HG03575 (cell line): ENCODE results near the gene GHR.

Experiments
- ATAC-seq: cut with Tn5 transposase; IDR thresholded peaks from one replicate; pipeline ENCODE4 v1.9.1; 2021; ENCODE audit not compliant: unreplicated experiment, insufficient number of reproducible peaks, low FRiP score; ENCODE audit errors: extremely low read depth

GHR gene

DNA sequence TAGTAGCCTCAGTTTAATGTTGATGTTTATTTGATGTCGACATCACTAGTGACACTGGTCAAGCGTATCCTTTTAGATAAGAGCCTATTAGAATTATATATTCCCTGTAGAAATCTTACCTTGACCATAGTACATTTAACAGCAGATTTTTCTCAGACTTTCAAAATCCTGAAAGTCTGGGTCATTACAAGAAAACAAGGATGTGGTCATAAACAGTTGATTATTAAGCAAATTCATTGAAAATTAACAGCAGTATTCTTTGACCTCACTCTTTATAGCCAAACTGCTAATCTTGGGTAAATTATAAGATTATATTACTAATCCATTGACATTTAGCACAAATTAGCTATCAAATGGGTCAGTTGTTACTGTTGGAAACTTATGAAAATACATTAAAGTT is 83.4 kb downstream of the GHR start:
- ATAC-seq = no peak

DNA sequence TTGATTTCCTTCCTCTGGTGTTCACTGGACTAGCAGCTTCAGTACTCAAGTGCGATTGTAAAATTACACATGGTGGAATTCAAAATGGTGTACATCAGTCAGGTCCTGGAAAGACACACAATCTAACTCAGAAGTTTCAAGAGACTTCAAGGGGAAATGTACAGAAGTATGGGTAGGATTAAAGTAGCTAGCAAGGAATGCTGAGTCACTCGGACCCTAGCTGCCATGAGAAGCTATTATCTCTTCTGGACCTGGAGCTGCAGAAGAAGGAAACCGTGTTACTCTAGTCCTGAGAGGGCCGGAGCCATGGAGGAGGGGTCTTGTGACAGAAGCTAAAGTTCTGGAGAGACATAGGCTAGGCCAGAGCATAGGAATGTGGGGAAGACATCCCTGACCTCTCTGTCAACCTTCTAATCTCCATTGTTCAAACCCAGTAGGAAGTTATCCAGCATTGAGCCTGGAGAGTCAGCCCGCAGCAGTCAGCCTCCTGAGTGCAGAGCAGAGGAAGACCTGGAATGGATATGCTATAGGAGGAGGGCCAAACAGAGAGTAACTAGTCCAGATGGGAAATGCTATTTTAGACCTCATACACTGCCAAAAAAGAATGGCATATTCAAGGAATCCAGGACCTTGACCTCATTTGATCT is 84.3 kb downstream of the GHR start:
- ATAC-seq = no peak

DNA sequence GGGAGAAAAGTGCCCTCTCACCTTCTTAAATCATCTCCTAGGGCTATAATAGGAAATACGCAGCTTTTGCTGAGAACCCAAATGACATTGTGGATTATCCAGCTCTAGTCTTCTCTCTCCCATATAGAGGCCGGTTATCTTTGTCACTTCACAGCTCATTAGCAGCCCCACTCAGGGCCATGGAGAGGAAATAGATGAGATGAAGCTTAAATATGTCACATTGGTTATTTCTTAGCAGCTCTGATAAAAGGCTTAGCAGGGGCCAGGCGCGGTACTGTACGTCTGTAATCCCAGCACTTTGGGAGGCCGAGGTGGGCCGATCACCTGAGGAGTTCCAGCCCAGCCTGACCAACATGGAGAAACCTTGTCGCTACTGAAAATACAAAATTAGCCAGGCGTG is 90.0 kb downstream of the GHR start:
- no peak for ATAC-seq

DNA sequence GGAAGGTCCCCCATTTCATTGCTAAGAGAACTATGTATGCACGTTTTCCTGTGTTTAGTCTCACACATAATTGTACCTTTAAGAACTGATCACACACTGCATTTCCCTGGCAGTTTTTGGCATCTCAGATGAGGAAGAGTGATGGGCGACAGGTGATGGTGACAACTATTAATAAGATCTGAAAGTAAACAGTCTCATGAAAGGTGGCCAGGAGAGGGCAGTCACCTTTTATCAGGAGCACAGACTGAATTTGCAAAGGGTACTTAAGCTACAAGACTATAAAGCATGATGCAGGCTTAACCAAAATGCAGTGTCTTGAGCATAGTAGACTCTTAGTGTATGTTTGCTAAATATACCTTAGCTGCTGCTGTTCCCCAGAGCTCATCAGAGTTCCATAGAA is 91.5 kb downstream of the GHR start:
- ATAC-seq = no peak

DNA sequence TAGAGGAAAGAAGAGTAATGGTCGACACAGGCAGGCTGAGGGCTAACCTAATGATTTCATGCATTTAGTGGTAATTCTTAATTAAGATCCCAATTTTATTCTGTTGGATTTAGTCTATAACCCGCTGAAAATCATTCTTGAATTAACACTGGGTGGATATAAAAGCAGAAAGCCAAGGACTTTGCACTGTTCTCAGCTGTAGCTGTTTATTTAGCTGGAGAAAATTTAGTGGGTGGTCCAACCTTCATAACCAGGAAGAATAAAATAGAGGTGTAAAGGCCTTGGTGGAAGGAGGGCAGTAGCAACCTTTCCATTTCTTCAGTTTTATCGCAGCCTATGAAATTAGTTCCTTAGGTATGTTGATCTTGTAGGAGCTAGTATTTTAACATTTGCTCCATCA is 92.3 kb downstream of the GHR start:
- no peak for ATAC-seq

DNA sequence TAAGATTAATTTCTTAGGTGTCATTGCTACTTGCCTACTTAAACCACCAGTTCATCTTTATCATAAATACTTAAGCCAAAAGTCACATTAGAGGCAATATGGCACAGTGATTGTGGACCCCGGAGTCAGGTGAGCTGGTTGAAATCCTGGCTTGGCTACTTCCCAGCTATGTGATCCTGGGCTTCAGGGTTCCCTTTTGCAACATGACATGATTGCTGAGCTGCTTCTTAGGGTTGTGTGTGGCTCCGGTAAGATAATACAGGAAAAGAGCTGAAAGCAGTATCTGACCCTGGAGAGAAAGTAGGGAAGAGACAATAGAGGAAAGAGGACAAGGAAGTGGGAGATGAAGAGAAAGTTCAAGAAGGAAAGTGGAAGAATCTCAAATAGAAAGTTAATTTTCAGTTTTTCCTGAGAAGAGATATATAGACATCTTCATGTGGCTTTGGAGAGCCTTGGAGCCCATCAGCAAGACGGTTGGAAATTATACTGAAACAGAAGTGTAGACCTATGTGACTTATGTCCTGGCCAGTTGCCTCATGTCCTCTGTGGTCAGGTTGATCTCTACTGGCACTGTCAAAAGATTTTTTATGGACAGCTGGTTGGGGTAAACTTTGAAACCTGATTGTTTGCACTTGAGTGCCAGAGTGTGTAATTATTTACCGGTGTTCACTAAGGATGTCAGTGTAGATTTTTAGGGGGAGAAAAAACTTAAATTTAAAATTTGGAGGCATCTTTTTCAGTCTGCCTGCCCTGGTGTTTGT is 93.2 kb downstream of the GHR start:
- no peak for ATAC-seq

DNA sequence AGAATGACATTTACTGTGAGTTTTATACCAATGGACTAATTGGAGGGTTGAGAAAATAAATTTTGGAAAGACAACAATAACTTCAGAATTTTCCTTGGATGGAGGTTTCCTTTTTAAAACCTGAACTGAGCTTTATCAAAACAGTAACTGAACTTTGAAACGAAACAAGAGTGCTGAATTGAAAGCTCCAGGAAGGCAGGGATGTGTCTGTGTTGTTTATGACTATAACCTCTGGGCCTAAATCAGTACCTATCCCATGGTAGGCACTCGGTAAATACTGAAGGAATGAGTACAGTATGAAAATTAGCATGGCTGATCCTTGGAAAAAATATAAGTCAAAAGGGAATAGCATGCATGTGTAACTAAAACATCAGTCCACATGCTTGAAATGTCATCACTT is 93.9 kb downstream of the GHR start:
- no peak for ATAC-seq

DNA sequence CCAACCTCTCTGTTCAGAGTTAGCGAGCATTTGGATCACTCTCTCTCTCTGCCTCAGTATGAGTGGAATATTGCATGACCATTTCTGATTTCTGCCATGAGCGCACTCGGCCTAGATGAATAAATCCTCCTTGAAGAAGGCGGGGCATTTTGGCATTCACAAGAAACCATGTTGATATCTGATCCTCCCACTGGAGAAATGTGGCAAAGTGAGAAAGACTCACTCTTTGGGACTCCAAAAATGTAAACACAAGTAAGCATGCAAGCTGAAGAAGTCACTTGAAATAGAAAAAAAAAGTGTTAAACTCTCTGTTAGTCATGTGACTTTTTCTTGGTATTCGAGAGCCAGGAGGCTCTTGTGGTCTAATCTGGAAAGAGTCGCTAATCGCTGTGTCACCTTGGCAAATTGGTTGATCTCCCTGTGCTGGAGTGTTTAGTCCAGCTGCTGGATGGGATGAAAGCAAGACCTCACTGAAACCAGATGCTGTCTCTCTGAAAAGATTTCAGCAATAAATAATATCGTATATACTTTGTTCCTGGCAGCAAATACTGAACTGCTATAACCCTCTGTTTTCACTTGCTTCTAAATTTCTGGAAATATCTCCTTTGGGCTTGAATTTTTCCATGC is 95.5 kb downstream of the GHR start:
- no peak for ATAC-seq

DNA sequence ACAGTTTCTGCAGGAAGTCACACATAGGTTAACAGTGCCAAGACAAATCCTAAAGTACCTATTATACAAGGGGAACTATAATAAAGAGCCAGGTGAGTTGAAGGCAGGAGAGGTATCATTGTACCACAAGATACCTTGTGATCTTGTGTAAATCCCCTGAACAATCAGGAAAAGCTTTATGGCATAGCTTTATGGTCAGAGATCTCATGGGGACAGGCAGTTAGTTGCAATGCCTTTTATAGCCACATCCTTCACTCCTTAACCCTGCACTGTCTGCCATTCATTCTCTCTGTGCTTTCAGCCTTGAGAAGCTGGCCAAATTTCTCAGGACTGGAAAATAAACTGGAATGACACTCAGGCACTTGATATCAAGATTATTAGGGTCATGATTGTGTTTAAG is 97.0 kb downstream of the GHR start:
- ATAC-seq = no peak

DNA sequence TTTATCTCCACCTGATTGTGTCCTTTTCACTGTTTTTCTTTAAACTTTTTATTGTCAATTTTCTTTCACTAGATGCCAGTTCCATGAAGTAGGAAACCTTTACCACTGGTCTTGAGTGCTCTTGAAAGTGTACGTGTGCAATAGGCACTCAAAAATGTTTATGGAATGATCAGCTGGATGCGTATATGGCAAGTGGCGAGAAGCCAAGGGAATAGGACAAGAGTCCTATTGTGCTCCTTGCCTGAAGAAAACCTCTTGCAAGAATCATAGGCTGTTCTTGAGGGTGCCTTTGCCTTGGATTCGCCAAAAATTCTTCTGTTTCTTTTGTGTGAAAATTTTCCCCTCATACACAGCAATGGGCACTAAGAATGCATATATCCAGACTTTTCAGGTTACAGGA is 97.7 kb downstream of the GHR start:
- ATAC-seq = no peak

DNA sequence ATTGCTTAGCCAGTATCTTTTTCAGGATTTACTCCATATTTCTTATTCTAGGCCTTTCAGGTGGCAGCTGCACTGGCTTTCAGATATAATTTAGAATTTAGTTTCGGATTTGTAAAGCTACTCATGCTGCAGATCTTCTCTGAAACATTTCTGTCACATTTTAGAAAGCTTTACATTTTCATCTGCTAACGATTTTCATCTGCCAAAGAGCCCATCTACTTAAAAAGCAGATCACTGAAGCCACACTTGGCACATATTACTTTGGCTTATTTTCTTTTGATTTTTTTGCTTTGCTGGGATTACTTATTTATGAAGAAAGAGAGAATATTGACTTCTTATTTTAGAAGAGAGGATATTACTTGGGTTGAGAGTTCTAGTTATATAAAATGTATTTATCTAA is 98.2 kb downstream of the GHR start:
- no peak for ATAC-seq

DNA sequence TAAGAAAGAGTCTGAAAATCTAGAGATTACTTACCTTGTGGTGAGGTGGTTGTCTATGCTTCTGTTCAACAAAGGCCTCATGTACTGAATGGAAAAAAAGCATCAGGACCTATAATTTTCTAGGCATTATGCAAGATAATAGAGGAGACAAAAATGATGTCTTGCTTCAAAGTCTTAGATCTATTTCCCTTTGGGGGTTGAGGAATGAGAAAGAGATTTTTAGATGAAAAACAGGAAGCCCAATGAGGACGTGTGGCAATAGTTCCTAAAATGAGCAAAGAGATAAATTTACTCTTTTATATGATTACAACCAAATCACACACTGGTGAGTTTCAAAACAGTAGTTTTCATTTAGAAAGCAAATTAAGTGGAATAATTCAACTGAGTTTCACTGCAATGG is 99.5 kb downstream of the GHR start:
- no peak for ATAC-seq

DNA sequence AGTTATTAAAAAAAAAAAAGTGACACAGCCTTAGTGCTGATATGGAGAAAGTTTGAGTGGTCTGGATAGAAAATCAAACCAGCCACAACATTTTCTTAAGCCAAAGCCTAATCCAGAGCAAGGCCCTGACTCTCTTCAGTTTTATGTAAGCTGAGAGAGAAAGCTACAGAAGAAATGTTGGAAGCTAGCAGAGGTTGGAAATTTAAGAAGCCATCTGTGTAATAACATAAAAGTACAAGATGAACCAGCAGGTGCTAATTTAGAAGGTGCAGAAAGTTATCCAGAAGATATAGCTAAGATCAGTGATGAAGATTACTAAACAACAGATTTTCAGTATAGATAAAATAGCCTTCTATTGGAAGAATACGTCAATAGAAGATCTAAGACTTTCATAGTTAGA is 102.9 kb downstream of the GHR start:
- ATAC-seq = no peak

DNA sequence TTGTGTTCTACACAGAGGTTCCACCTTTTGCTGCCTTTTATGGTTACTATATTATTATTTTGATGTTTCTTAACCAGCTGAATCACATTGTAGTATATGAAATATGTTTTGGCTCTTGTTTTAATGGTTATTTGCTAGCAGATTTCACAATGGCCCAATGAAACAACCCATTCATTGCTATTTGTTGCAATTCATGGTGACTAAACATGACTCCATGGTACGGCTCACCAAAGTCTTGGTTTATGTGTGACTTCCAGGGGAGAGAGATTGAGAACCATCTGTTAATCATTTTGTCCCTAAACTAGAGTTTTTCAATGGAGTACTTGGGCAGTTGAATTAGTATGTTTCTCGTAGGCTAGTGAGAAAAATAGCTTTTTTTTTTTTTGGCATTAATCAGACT is 108.4 kb downstream of the GHR start:
- no peak for ATAC-seq

DNA sequence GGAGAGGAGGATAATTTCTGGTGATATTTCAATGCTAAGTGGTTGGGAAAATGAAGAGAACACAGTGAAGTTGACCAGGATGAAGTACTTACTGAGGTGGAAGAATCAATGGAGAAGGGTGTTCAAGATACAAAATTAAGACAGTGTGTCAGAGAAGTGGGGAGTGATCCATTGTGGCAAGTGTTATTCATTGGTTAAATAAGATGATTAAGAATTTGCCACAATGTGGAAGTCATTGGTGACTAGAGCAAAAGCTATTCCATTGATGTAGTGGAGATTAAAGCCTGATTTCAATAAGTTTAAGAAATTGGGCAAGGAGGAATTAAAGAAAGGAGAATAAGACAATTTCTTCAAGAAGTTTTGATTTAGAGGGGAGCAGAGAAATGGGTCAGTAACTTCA is 118.9 kb downstream of the GHR start:
- ATAC-seq = no peak

DNA sequence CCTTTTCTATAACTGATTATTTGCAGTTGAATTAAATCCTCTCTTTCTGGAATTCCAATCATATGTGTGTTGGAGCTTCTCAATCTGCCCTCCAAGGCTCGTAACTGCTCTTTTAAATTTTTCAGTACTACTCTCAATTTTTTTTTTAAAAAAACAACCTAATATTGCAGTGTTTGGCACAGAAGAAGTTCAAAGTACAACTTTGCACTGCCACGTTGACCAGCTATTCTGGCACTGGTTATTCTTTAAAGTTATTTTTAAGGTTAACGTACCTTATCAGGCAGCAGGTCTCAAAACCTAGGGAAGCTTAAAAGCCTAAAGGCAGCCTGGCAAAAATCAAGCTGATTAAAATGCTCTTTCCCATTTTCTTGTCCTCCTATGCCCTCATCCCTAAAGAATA is 120.5 kb downstream of the GHR start:
- ATAC-seq = no peak

DNA sequence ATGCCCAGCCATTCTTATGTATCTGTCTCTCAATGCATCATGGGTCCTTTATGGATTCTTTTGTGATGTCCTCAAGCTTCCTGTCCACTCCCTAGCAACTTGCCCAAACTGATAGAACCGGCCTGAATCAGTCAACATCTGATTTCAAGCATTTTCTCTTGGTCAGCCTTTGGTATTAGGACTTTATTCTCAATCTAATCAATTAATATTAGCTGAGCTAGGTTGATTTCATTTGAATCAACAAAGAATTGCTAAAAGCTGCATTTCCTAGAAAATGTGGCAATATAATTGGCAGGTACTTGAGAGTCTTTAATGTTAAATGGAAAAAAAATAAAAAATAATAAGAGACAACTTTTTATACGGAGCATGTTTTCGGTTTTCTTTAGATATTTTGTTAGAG is 121.8 kb downstream of the GHR start:
- no peak for ATAC-seq

DNA sequence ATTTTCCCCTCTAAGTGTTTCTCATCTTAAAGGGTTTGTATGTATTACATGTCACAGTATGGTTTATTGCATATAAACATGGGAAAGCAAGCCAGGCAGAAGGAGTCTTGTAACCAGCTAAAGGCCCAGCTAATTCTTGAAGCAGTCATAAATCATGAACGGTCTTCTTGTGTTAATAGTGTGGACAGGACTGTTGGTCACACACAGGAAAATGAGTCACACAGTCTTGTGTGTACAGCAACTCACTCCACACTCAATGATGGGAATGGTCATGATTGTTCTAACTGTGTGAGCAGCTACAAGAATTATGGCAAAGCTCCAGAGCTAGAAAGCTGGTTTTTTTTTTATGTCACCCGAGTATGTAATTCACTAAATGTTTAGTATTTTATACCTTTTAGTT is 123.9 kb downstream of the GHR start:
- no peak for ATAC-seq

DNA sequence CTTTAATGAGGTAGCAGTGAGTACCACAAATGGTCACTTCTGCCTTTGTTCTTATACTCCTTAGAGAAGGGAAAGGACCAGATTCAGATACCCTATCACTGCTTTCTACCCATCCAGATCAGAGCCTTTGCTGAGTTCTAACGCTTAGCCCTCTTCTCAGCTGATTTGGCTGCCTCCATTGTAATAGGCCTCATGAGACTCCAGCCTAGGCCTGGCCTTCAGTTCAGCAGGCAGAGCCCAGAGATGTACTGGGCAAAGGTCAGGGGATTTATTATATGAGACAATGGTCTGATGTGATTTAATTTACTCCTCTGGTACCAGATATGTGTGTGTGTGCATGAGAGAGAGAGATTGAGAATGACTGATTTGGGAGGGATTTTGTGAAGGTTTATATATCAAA is 124.7 kb downstream of the GHR start:
- ATAC-seq = no peak

DNA sequence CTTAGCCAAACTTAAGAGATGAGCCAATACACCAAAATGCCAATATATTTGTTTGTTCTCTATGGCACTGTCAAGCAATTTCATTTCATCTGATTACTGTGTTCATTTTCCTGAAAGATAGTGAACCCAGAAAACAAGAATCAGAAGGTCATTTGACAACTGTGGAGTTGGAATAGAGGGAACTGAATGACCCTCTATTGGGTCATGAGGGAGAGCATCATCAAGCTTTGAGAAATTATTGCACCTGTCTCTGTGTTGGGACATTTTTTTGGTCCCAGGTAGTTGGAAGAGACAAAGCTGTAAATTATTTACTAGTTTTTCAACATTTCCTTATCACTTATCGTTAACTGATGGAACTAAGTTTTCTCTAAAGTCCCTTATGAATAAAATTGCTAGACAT is 129.4 kb downstream of the GHR start:
- no peak for ATAC-seq

DNA sequence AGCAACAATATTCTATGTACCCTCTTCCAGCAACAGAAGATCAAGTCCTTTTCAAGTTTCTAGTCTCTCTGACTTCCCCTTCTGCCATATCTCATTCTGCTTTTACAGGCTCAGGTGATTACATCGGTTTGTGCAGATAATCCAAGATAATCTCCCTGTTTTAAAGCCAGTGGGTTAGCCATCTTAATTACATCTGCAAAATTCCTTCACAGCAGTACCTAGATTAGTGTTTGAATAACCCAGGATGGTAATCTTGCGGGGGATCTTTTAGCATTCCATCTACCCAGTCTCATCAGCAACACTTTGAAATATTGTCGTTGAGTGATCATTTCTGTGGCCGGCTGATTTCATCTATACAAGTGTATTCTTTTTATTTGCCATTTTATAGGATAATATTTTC is 130.2 kb downstream of the GHR start:
- no peak for ATAC-seq
